Retinal pigment epithelial cell (primary cell): ENCODE data around the gene LHX1.
A peak's percentile ranks its signal among the peaks of the same experiment; 100 is the strongest.

Experiments used
- DNase-seq: peaks from one replicate; pipeline ENCODE4 v3.0.0-alpha.2; 2010; ENCODE audit warnings: low read depth
- H3K4me3 ChIP-seq: 2 replicates; pipeline ENCODE4 v1.5.1; 2011; ENCODE audit warnings: mild to moderate bottlenecking, low read length, control low read depth, moderate library complexity
- TF ChIP-seq, protein P1 (sequence below): conservative IDR thresholded peaks from 2 replicates; pipeline ENCODE4 v1.5.1; 2011; ENCODE audit warnings: low read depth, low read length, control low read depth, inconsistent platforms

LHX1 gene

DNA sequence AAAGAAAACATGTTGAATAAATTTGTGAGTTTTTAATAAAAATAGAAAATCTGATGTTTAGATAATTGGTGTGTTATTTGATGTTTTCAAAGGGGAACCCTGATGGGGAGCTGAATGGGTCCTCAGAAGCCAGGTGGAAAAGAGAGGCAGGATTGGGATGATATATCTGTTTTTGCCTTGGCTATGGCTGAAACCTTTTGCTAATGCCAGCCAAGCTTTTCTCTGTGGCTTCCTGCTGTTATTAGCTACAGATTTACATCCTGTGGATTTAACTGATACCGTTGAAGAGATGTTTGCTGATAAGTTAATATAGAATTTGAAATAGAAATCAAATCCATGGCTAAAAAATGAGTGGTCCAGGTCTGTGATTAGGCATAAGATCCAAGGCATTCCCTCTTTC is 7.3 kb downstream of the LHX1 start:
- H3K4me3 ChIP-seq = no peak overlapping the region
- no peak for DNase-seq
- TF ChIP-seq, protein P1, sequence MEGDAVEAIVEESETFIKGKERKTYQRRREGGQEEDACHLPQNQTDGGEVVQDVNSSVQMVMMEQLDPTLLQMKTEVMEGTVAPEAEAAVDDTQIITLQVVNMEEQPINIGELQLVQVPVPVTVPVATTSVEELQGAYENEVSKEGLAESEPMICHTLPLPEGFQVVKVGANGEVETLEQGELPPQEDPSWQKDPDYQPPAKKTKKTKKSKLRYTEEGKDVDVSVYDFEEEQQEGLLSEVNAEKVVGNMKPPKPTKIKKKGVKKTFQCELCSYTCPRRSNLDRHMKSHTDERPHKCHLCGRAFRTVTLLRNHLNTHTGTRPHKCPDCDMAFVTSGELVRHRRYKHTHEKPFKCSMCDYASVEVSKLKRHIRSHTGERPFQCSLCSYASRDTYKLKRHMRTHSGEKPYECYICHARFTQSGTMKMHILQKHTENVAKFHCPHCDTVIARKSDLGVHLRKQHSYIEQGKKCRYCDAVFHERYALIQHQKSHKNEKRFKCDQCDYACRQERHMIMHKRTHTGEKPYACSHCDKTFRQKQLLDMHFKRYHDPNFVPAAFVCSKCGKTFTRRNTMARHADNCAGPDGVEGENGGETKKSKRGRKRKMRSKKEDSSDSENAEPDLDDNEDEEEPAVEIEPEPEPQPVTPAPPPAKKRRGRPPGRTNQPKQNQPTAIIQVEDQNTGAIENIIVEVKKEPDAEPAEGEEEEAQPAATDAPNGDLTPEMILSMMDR = no peak

DNA sequence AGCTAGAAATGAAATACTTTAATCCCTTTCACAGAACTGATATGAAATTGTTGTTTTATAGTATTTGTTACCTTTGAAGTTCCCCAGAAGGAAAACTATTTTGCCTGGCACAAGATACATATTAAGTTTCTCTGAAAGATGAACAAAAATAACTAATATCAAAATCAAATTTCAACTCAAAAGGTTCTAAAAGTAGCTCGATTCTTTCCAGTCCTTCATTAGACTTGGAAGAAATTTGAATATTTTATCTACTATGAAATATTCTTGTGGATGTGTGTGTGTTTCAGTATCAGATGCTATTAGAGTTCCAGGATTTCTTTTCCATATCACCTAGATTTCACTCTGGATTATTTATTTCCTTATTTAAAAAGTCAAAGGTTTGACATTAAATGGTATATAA is 7.9 kb downstream of the LHX1 start:
- TF ChIP-seq, protein P1 = no peak
- H3K4me3 ChIP-seq = no peak overlapping the region
- DNase-seq = no peak

DNA sequence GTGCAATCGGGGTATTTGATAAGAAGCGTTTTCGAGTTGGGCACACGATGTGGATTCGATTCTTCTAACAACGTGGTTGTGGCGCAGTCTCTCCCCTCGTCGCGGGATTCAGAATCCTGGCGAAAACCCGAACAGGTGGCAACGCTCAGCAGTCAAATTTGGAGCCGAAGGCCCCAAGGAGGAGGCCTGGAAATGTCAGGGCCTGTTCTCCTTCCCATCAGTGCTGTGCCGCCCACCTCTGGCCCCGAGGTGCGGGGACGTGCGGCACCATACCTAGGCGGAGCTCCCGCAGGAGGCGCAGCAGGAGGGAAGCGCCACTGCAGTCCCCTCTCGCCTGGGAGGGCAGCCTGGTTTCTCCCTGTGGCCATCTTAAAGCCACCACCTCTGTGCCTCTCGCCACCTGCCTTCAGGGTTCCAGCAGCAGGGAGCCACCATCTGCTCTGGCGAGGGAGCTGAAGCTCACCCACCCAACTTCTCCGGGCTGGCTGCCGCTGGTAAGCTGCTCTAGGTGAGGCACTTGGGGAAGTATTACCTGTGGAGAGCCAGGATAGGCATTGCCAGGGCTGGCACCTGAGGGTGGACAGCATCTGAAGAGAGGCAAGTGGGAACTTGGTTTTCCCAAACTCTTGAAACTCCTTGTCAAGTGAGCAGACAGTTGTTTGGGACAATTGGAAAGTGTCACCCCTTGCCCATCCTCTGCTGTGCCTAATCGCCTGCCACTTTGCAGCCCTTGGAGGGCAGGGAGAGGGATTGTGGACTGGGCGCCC is 8.9 kb downstream of the LHX1 start:
- TF ChIP-seq, protein P1 = no peak
- no peak overlapping the region for H3K4me3 ChIP-seq

DNA sequence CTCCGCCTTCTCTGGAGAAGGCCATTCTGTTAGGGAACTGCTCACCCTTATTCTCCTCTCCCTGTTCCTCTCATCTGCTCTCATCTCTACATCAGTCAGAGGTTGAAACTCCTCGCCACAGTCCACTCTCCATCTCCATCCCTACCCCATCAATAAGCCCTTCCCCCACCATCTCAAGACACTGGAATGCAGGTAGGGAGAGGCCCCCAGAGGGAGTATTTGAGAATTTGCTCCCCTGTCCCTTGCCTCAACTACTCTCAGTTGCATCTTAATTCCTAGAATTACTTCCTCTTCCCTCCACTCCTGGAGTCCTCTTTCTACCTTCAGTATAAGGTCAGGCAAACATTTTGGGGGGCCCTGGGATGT is 9.4 kb downstream of the LHX1 start:
- no peak overlapping the region for H3K4me3 ChIP-seq
- DNase-seq = no peak
- TF ChIP-seq, protein P1 = no peak

More for the DNA sequence above, 8.9 kb downstream of the LHX1 start:
- no peak for DNase-seq

DNA sequence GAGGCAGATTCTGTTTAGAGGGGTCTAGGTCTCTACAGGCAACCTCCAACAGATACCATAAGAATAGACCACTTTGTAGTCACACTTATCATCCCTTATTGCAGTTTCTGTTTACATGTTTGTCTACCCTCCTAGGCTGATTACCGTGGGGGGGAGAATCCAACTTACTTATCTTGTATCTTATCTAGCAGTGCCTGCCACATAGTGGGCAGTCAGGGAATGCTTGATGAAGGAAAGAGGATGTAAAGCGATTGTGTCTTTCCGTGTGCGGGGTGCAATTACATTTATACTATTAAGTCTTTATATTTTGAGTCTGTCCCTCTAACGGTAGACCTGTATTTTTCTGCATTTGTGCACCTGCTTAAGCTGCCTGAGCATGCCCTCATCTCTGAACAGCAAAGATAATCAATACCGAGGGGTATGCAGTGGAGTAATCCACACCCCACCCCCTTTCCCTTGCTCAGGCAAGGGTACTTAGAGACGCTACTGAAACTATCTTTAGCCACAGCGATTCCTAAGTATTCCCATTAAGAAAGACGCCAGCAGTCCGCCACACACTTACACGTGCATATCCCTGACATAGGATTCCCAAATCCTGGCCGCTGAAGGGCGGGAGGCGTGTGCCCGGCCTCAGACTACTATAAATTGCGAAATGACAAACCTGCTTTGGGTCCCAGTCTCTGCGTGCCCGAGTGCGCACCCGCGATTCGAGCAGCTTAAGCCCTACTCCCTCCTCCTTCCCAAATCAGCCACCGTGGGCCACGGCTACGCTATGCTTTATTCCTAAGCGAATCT is 10.8 kb downstream of the LHX1 start:
- DNase-seq = no peak
- TF ChIP-seq, protein P1 = no peak
- peak overlapping the region; percentile 83 for H3K4me3 ChIP-seq

DNA sequence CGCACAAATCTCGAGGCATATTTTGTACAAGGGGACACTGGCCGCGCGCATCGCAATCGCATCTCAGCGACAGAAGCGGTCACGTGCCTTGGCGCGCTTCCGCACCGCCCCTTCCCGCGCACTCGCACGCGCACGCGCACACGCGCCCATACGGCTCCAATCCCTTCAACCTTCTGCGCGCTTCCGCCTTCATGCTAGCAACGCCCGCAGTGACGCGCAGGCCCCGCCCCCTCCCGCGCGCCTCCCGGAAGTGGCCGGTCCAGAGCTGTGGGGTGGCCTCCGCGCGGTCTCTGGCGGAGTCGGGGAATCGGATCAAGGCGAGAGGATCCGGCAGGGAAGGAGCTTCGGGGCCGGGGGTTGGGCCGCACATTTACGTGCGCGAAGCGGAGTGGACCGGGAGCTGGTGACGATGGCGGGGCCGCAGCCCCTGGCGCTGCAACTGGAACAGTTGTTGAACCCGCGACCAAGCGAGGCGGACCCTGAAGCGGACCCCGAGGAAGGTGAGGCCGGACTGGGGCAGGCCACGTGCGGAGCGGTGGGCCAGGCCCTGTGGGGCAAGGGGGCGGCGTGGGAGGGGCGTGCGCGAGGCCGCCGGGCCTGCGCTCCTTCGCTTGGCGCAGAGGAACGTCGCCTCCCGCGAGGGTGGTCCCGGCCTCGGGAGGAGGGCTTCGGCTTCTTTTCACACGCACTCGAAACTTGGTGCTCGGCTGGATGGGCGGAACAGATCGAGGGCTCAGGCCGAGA is 11.6 kb downstream of the LHX1 start, which contains the start of gene AATF:
AATF (plus strand) TSS at position 238 of the 744 bp plus-strand sequence; CDS start at position 410, 172 bp downstream.
- TF ChIP-seq, protein P1 = no peak
- DNase-seq = peak; percentile 75
- H3K4me3 ChIP-seq = peak within 1 kb of the TSS; percentile 83
